Uterus (tissue), 4 donors: ENCODE results near the gene HLF. TPM values are rescaled to one million over a fixed set of nuclear protein-coding genes. Genes with fewer than 3 reads are reported as not detected.

Experiments
- DNase-seq, 2 donors: peaks; one replicate each; pipeline ENCODE4 v3.0.0-alpha.2; 2019 to 2020
- H3K27ac ChIP-seq, 2 donors: fragments of 200-600 bp; sonication (generic); 1 replicate in 1 of 2; 2 replicates in 1 of 2; pipeline ENCODE4 v1.5.1; 2016 to 2018
- H3K27me3 ChIP-seq, 2 donors: fragments of 200-600 bp; sonication (generic); one replicate each; pipeline ENCODE4 v1.5.1; 2018 to 2019; ENCODE audit warnings: control low read depth in 1 of 2
- H3K36me3 ChIP-seq, 2 donors: fragments of 200-600 bp; sonication (generic); one replicate each; pipeline ENCODE4 v1.5.1; 2019; ENCODE audit warnings: control low read depth in 1 of 2
- H3K4me1 ChIP-seq, 2 donors: fragments of 200-600 bp; sonication (generic); one replicate each; pipeline ENCODE4 v1.5.1; 2018 to 2019; ENCODE audit warnings: control low read depth in 1 of 2
- H3K4me3 ChIP-seq, 2 donors: fragments of 200-600 bp; sonication (generic); 1 replicate in 1 of 2; 2 replicates in 1 of 2; pipeline ENCODE4 v1.5.1; 2018 to 2019; ENCODE audit warnings: mild to moderate bottlenecking in 1 of 2
- H3K9me3 ChIP-seq, 2 donors: fragments of 200-600 bp; sonication (generic); one replicate each; pipeline ENCODE4 v1.5.1; 2019; ENCODE audit warnings: control low read depth in 1 of 2
- POLR2A ChIP-seq, 2 donors: fragments of 450-650 bp; IDR thresholded peaks; one replicate each; pipeline ENCODE4 v1.6.1; 2016; ENCODE audit warnings: antibody characterized with exemption in 2 of 2, mild to moderate bottlenecking in 1 of 2, moderate library complexity in 1 of 2
- intact Hi-C: fragments of 100-400 bp; cut with DNase I; formaldehyde crosslinking; loops from one replicate; pipeline ENCODE4 v1.15.1; 2023; ENCODE audit warnings: low total_unique reads
- total RNA-seq, 4 donors: library from RNA; depleted of rRNA in 3 of 4; stranded (reverse); fragments of >200 nt in 3 of 4; gene quantifications; one replicate each; pipeline versions ENCODE4 v1.1.0 to v1.2.4, GENCODE V29; 2014 to 2023
- TF ChIP-seq, protein P1 (sequence below), 4 experiments: fragments of 200-600 bp in 2 of 4; fragments of 450-650 bp in 2 of 4; sonication (generic) in 2 of 4; IDR thresholded peaks; one replicate each; pipeline ENCODE4 v1.5.1; 2016 to 2019; ENCODE audit warnings: antibody characterized with exemption in 4 of 4, mild to moderate bottlenecking in 2 of 4, moderate library complexity in 1 of 4
- donor health status: DM: yes; HTN: yes; CAD: no.

Gene HLF
- total RNA-seq, 4 donors from 2014 or later, result 12.0 to 81.2 (median 50.4) TPM

GRCh38 chr17:55282741-55283140 is 18.0 kb downstream of the HLF start:
- DNase-seq, result no peak
- no peak overlapping the region for H3K4me3 ChIP-seq
- peaks cover 10 to 27% of the 10 kb centered on the region in 2 donors for H3K4me1 ChIP-seq
- TF ChIP-seq POLR2A (IDR thresholded peaks at IDR 0.05), result no peak
- H3K27me3 ChIP-seq, result no peaks in the 10 kb centered on the region
- H3K9me3 ChIP-seq, result no peaks in the 10 kb centered on the region
- peak overlapping the region; percentile 84 to 92 for H3K27ac ChIP-seq
- no peaks in the 10 kb centered on the region for H3K36me3 ChIP-seq
- intact Hi-C loops, result no loop called here

DNA sequence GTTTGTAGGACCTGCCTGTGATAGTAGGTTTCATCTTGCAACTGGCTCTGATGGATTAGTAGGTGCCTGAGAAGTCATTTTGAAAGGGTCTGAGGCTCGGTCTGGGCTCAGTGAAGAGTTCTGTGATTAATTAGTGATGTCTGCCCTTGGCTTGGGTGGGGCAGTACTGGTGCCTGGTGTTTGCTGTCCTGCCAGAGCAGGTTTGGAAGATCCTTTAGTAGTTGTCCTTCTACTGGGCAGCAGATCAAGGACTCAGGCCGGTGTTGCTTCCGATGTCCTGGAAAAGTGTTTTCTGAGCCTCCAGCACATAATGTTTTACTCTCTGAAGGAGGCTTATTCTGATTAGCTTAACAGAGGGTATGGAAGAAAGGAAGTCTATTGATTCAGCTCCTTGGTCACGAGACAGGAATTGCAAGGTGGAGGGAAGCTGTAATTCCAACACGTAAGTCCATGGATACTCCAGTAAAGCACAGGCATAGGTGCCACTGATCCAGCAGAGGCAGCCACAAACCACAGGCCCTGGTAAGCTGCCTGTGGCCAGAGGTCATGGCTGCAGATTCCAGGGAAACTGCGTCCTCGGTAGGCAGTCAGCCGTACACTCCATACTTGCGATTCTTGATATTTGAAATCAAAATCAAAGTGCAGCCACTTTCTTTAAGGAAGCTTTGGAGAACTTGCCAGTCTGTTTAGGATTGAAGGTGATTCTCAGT is 18.7 kb downstream of the HLF start:
- intact Hi-C loops, result no loop called here
- Histone ChIP-seq H3K4me1 (peaks cover 6 to 27% of the 10 kb centered on the region in 2 donors), H3K27me3 (no peaks in the 10 kb centered on the region), H3K36me3 (no peaks in the 10 kb centered on the region), H3K9me3 (no peaks in the 10 kb centered on the region), H3K4me3 (no peak overlapping the region), H3K27ac (peak overlapping the region; percentile 84 to 92)
- TF ChIP-seq, protein P1, sequence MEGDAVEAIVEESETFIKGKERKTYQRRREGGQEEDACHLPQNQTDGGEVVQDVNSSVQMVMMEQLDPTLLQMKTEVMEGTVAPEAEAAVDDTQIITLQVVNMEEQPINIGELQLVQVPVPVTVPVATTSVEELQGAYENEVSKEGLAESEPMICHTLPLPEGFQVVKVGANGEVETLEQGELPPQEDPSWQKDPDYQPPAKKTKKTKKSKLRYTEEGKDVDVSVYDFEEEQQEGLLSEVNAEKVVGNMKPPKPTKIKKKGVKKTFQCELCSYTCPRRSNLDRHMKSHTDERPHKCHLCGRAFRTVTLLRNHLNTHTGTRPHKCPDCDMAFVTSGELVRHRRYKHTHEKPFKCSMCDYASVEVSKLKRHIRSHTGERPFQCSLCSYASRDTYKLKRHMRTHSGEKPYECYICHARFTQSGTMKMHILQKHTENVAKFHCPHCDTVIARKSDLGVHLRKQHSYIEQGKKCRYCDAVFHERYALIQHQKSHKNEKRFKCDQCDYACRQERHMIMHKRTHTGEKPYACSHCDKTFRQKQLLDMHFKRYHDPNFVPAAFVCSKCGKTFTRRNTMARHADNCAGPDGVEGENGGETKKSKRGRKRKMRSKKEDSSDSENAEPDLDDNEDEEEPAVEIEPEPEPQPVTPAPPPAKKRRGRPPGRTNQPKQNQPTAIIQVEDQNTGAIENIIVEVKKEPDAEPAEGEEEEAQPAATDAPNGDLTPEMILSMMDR (IDR thresholded peaks at IDR 0.05), result no peak
- no peak for TF ChIP-seq POLR2A (IDR thresholded peaks at IDR 0.05)
- peak in 1 of 2 donors; percentile 45 for DNase-seq

DNA sequence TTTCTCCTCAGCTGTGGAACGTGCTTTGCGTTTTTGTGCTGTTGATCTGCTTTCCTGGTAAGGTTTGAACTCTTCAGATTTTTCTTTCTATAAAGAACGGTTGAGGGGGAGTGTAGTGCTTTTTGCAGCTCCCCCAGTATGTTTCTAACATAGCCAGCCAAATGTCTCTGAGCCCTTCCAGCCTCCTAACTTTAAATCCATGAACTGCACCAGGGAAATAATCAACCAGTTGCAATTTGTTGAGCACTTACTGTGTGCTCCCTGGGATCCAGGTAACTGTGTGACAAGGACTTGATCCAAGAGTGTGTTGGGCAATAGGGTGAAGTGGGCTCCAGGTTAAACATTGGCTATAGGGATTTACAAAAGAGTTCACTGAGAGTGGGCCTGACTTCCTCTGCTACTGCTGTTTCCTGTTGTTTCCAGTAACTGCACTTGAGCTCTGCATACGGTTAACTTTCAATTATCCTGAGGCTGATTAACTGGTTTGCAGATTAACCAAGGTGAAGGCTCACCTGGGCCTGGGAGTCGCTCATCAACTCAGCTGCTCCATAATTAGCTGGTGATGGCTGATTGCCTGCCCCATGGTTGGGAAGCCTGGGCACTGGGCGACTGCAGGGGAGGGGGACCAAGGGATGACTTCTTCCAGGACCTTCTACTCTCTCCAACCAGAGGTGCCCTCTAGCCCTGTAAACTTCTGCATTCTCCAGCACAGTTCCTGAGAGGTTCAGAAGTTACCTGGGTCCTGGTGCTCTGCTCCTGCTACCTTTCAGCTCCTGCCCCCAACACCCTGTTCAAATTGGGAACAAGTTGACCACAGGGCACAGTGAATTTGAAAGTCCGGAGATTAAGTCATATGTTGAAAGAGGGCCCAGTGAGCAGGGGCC is 19.5 kb downstream of the HLF start:
- Histone ChIP-seq H3K4me1 (peaks cover 5 to 27% of the 10 kb centered on the region in 2 donors), H3K4me3 (no peak overlapping the region), H3K27me3 (no peaks in the 10 kb centered on the region), H3K9me3 (no peaks in the 10 kb centered on the region), H3K27ac (peak overlapping the region; percentile 84 to 92), H3K36me3 (no peaks in the 10 kb centered on the region)
- intact Hi-C loops, result no loop called here
- no peak for DNase-seq
- TF ChIP-seq, protein P1 (IDR thresholded peaks at IDR 0.05), result no peak
- TF ChIP-seq POLR2A (IDR thresholded peaks at IDR 0.05), result no peak

DNA sequence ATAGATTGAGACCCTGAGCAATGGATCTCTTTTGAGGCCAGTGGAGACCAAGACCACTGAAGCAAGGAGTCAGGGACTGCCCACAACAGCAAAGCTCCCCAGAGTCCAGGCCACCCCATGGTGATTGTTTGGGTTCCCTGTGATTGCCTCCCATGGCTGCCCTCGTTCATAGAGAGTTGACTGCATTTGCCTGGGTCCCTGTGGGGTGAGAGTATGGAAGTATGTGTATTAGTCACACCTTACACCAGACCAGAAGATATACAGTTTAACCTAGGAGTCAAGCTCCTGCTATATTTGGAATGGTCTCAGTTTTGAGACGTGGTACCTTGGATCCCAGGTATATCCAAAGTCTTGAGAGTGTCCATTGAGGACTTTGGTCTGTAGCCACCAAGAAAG is 20.2 kb downstream of the HLF start:
- intact Hi-C loops, result no loop called here
- no peak for DNase-seq
- H3K4me1 ChIP-seq, result peaks cover 5 to 27% of the 10 kb centered on the region in 2 donors
- TF ChIP-seq, protein P1 (IDR thresholded peaks at IDR 0.05), result no peak
- TF ChIP-seq POLR2A (IDR thresholded peaks at IDR 0.05), result no peak
- H3K9me3 ChIP-seq, result no peaks in the 10 kb centered on the region
- no peaks in the 10 kb centered on the region for H3K36me3 ChIP-seq
- no peak overlapping the region for H3K4me3 ChIP-seq
- peak overlapping the region; percentile 84 to 92 for H3K27ac ChIP-seq
- H3K27me3 ChIP-seq, result no peaks in the 10 kb centered on the region

DNA sequence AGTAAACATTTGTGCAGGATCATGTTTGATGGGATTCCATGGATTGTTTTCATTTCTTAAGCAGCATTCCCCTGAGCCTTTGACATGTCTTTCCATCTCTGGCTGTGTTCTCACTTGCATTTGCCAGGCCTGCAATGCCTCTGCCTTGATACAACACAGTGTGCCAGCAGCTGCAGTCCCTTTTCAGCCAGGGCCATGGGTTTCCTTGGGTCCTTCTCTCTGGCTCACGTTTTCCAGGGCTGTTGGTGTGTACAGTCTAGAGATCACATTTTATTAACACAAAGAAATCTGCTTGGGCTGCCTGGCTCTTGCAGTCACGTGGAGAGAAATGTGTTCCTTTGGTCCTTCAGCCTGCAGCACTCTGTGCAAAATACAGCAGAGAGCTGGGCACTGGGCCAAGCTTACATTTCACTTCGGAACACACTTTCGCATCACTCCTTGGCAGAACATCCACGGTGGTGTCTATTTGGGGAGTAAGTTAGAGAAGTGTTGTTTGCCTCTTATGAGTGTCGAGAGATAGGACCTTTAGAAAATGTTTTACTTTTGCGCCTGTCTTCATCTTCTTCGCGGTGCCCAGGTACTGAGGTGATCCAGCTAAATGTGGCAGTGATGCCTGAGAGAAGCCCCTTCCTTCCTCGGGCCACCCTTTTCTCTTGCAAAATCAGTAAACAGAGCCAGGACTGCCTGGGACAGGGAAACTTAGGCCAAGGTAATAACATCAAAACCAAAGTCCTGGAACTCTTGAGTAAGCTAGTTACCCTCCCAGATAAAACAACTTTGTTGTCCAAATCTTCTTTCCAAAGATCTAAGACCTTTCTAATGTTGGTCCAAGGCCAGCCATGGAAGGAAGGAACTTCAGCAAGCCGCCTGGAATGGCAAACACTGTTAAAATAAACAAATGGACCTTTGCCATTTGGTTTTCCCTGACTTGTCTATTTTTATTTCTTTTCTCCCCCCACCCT is 20.9 kb downstream of the HLF start:
- H3K4me3 ChIP-seq, result peak overlapping the region in 1 of 2 donors; percentile 1
- peak overlapping the region; percentile 84 to 92 for H3K27ac ChIP-seq
- peak; percentile 96 to 99 for DNase-seq
- no peaks in the 10 kb centered on the region for H3K27me3 ChIP-seq
- TF ChIP-seq, protein P1 (IDR thresholded peaks at IDR 0.05), result no peak
- peak in 1 of 2 donors; percentile 16 for TF ChIP-seq POLR2A (IDR thresholded peaks at IDR 0.05)
- H3K4me1 ChIP-seq, result peaks cover 5 to 27% of the 10 kb centered on the region in 2 donors
- no peaks in the 10 kb centered on the region for H3K36me3 ChIP-seq
- H3K9me3 ChIP-seq, result no peaks in the 10 kb centered on the region
- intact Hi-C loops, result no loop called here
